Measurements from ENCODE around the gene NARS2.

DNA sequence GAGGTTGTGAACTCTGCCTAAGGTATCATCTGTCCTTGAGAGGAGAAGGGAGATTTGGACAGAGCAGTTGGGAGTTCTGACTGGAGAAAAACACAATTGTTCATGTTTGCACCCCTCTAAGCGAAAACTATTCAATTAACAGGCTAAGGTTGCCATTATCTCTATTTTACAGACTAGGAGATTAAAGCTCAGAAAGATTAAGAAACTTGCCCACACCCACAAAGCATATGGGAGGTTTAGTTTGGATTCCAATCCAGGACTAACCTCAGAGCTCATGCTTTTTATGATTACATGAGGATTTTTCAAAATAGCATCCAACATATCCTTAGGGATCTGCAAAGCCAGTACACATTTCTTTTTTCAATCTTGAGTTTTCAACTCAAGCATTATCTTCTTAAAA lies 179.1 kb downstream of the NARS2 start:
- no peak for TF ChIP-seq EZH2 (IDR thresholded peaks at IDR 0.05; ENCODE audit: insufficient read depth, poor library complexity, severe bottlenecking)
- TF ChIP-seq EZH2phosphoT487 (IDR thresholded peaks at IDR 0.05; ENCODE audit: insufficient read depth, low read depth): no peak
